ENCODE results near the gene STRBP. TPM values are rescaled to one million over a fixed set of nuclear protein-coding genes. Genes with fewer than 3 reads are reported as not detected.

The STRBP gene
- total and polyA plus RNA-seq, 9 donors = 4.9 to 18.8 (median 11.2) TPM

DNA sequence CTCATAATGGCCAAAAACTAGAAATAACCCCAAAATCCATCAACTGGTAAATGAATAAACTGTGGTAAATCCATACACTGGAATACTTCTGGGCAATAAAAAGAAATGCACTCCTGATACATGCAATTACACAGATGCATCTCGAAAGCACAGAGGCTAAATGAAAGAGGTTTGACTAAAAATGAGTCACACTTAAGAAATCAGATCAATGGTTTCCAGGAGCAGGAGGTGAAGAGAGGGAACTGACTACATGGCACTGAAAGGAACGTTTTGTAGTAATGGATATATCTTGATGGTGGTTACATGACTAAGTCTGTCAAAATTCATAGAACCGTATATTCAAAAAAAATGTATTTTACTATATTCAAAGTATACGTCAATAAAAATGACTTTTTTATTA lies 42.4 kb downstream of the STRBP start:
- Histone ChIP-seq H3K36me3 (no peaks in the 10 kb centered on the region), H3K4me3 (no peak overlapping the region), H3K9me3 (no peaks in the 10 kb centered on the region), H3K4me1 (ENCODE audit: insufficient read depth) (no peaks in the 10 kb centered on the region), H3K27ac (no peak overlapping the region), H3K27me3 (no peaks in the 10 kb centered on the region)
- 89 to 90% (median 89%) methylated on average over 4 of the region's 4 CpGs for whole genome bisulfite sequencing, 3 donors
- TF ChIP-seq POLR2A (IDR thresholded peaks at IDR 0.05) (no peak), EP300 (IDR thresholded peaks at IDR 0.05) (no peak)
- TF ChIP-seq, protein P1, sequence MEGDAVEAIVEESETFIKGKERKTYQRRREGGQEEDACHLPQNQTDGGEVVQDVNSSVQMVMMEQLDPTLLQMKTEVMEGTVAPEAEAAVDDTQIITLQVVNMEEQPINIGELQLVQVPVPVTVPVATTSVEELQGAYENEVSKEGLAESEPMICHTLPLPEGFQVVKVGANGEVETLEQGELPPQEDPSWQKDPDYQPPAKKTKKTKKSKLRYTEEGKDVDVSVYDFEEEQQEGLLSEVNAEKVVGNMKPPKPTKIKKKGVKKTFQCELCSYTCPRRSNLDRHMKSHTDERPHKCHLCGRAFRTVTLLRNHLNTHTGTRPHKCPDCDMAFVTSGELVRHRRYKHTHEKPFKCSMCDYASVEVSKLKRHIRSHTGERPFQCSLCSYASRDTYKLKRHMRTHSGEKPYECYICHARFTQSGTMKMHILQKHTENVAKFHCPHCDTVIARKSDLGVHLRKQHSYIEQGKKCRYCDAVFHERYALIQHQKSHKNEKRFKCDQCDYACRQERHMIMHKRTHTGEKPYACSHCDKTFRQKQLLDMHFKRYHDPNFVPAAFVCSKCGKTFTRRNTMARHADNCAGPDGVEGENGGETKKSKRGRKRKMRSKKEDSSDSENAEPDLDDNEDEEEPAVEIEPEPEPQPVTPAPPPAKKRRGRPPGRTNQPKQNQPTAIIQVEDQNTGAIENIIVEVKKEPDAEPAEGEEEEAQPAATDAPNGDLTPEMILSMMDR (IDR thresholded peaks at IDR 0.05) = no peak
- DNase-seq = no peak
- intact Hi-C loops (cut with DNase I) = no loop called here

DNA sequence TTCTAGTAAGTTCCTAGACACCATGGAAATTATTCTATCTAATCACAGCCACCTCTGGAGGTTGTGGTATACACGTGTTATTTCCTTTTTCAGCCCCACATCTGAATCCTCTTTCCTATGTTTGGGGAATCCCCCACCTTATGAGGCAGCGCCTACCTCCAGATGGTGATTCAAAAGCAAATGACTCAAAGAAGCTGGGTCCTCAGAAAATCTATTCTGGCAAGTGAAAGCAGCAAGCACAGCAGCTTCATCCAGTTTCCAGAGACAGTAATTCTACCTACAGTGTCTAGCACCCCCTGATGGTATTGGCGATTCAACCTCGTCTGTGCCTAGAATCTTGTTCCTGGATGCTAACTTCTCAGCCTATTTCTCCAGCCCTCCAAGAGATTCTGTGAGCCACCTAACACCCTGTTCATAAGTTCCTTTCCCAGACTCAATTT lies 43.0 kb downstream of the STRBP start:
- Histone ChIP-seq H3K27ac (no peak overlapping the region), H3K4me1 (ENCODE audit: insufficient read depth) (no peaks in the 10 kb centered on the region), H3K27me3 (no peaks in the 10 kb centered on the region), H3K36me3 (no peaks in the 10 kb centered on the region), H3K9me3 (no peaks in the 10 kb centered on the region), H3K4me3 (no peak overlapping the region)
- 22 to 36% (median 33%) methylated on average over 4 of the region's 4 CpGs for WGBS, 3 donors
- intact Hi-C loops (cut with DNase I) = no loop called here
- TF ChIP-seq EP300 (IDR thresholded peaks at IDR 0.05) = no peak
- no peak for TF ChIP-seq POLR2A (IDR thresholded peaks at IDR 0.05)
- TF ChIP-seq, protein P1 (IDR thresholded peaks at IDR 0.05) = no peak
- DNase-seq = no peak

DNA sequence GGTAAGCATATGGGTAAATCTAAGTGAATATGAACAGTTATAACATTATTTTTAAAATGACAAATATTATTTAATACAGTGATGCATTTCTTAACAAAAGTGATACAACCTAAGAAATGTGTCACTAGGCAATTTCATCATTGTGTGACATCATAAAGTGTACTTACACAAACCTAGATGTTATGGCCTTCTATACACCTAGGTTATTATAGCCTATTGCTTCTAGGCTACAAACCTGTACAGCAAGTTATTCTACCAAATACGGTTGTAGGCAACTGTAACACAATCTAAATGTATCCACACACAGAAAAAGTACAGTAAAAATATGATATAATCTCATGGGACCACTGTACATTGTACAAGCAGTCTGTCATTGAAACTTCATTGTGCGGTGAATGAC lies 48.3 kb downstream of the STRBP start:
- no peak for TF ChIP-seq EP300 (IDR thresholded peaks at IDR 0.05)
- TF ChIP-seq, protein P1 (IDR thresholded peaks at IDR 0.05) = no peak
- no peak for TF ChIP-seq POLR2A (IDR thresholded peaks at IDR 0.05)
- Histone ChIP-seq H3K27ac (no peak overlapping the region), H3K4me3 (no peak overlapping the region), H3K4me1 (ENCODE audit: insufficient read depth) (no peaks in the 10 kb centered on the region), H3K9me3 (no peaks in the 10 kb centered on the region), H3K36me3 (no peaks in the 10 kb centered on the region), H3K27me3 (no peaks in the 10 kb centered on the region)
- DNase-seq = no peak
- WGBS, 3 donors = 94 to 95% (median 94%) methylated on average over 2 of the region's 2 CpGs
- intact Hi-C loops (cut with DNase I) = no loop called here

DNA sequence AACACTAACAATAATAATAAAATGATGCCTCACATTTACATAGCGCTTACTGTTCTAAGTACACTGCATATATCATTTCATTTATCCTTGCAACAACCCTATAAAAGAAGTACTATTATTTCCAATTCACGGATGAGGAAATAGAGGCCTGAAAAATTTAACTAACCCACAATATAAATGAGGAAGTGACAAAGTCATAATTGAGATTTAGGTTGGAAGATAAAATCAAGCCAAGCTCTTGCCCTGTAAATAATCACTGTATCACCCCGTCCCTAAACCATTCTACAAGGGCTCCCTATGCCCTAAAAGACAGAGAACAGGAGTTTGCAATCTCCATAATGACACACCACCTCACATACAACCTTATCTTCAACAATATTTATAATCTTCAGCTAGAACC lies 49.6 kb downstream of the STRBP start:
- Histone ChIP-seq H3K4me1 (ENCODE audit: insufficient read depth) (no peaks in the 10 kb centered on the region), H3K36me3 (no peaks in the 10 kb centered on the region), H3K4me3 (no peak overlapping the region), H3K27me3 (no peaks in the 10 kb centered on the region), H3K9me3 (no peaks in the 10 kb centered on the region), H3K27ac (no peak overlapping the region)
- no peak for TF ChIP-seq EP300 (IDR thresholded peaks at IDR 0.05)
- no peak for TF ChIP-seq POLR2A (IDR thresholded peaks at IDR 0.05)
- TF ChIP-seq, protein P1 (IDR thresholded peaks at IDR 0.05) = no peak
- 63 to 98% (median 80%) methylated on average over 3 of the region's 3 CpGs for WGBS, 3 donors
- no peak for DNase-seq
- intact Hi-C loops (cut with DNase I) = no loop called here
